ENCODE data around the gene TSPAN17. TPM values are rescaled to one million over a fixed set of nuclear protein-coding genes. Genes with fewer than 3 reads are reported as not detected.

Gene TSPAN17
- total RNA-seq, 1 experiment from 2014 or later: 4.8 TPM

DNA sequence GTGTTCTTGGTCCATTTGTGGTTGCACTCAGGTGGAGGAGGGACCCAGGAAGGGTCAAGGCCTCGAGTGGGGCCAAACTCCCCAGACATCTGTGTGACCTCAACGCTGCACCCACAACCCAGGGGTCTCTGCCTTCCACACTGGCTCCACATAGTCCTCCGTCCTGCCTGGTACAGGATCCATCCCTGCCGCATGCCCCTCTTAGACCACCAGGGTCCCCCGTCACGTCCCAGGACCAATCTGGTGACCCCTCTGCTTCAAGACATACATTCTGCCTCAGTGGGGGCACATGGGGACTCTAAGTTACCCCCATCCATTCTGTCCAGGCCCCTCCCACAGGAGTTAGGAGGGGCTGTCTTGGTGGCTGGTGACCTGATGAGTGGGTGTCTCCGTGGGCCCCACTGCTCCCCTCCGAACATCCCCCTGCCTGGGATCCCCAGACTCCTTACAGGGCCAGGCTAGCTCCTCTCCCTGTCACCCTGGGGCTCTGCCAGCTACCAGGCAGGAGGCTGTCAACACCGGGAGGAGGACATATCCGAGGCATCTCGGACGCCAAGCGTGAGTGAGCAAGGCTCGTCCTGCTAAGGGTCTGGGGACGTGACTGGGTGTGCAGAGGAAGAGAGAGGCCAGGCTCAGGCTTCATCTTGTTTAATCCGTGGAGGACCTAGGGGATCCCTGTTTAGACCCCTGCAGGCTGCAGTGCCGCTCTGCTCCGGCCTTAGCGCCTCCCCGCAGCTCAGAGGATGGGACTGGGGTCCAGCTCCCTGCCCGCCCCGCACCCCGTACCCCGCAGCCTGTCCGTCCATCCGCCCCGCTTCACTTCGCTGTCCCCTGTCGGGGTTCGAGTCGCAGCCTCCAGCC lies 32.3 kb downstream of the TSPAN17 start:
- no peak for DNase-seq
- H3K4me1 ChIP-seq (ENCODE audit: low read length): peaks cover 12% of the 10 kb centered on the region
- no peak overlapping the region for H3K4me3 ChIP-seq (ENCODE audit: low read length)
- H3K27me3 ChIP-seq (ENCODE audit: low read length): no peaks in the 10 kb centered on the region
- no peak overlapping the region for H3K4me2 ChIP-seq (ENCODE audit: low read depth, low read length, poor library complexity, severe bottlenecking)
- H2AFZ ChIP-seq (ENCODE audit: low read length): no peak overlapping the region
- no peaks in the 10 kb centered on the region for H3K36me3 ChIP-seq (ENCODE audit: insufficient read depth, low read length)
- no peaks in the 10 kb centered on the region for H4K20me1 ChIP-seq (ENCODE audit: insufficient read depth, low read depth, low read length)
- no peaks in the 10 kb centered on the region for H3K9me3 ChIP-seq (ENCODE audit: low read length)
- H3K9ac ChIP-seq (ENCODE audit: low read length): no peak overlapping the region
- H3K9me2 ChIP-seq (replicated peaks; ENCODE audit: insufficient read depth, low read length): no peaks in the 10 kb centered on the region
- no peak overlapping the region for H3K27ac ChIP-seq (ENCODE audit: low read length)
- no peaks in the 10 kb centered on the region for H3K79me2 ChIP-seq (ENCODE audit: low read length)

DNA sequence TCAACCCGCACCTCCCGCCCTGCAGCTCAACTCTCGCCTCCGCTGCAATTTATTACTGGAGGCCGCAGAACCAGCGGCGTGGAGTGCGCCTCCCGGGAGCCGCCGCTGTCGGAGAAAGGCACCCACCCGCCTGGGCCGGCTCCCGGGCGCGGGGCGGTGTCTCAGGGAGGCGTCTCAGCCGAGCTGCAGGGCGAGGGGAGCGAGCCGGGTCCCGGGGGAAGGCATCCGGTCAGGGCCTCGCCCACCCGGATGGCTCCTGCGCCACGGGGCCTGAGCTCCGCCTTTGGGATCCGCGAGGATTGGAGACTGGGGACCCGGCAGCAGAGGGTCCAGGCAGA lies 32.9 kb downstream of the TSPAN17 start:
- Histone ChIP-seq H3K79me2 (ENCODE audit: low read length) (no peaks in the 10 kb centered on the region), H3K27ac (ENCODE audit: low read length) (no peak overlapping the region), H4K20me1 (ENCODE audit: insufficient read depth, low read depth, low read length) (no peaks in the 10 kb centered on the region), H3K4me3 (ENCODE audit: low read length) (no peak overlapping the region), H3K27me3 (ENCODE audit: low read length) (no peaks in the 10 kb centered on the region), H2AFZ (ENCODE audit: low read length) (no peak overlapping the region), H3K9me2 (replicated peaks; ENCODE audit: insufficient read depth, low read length) (no peaks in the 10 kb centered on the region), H3K9me3 (ENCODE audit: low read length) (no peaks in the 10 kb centered on the region), H3K4me1 (ENCODE audit: low read length) (peaks cover 12% of the 10 kb centered on the region), H3K9ac (ENCODE audit: low read length) (no peak overlapping the region), H3K4me2 (ENCODE audit: low read depth, low read length, poor library complexity, severe bottlenecking) (no peak overlapping the region), H3K36me3 (ENCODE audit: insufficient read depth, low read length) (no peaks in the 10 kb centered on the region)
- DNase-seq: no peak

GRCh38 chr5:176682016-176682531 lies 34.8 kb downstream of the TSPAN17 start:
- H3K36me3 ChIP-seq (ENCODE audit: insufficient read depth, low read length): no peaks in the 10 kb centered on the region
- H2AFZ ChIP-seq (ENCODE audit: low read length): no peak overlapping the region
- H3K4me3 ChIP-seq (ENCODE audit: low read length): no peak overlapping the region
- H3K27me3 ChIP-seq (ENCODE audit: low read length): no peaks in the 10 kb centered on the region
- no peaks in the 10 kb centered on the region for H3K79me2 ChIP-seq (ENCODE audit: low read length)
- no peak overlapping the region for H3K27ac ChIP-seq (ENCODE audit: low read length)
- H3K9ac ChIP-seq (ENCODE audit: low read length): no peak overlapping the region
- H3K9me3 ChIP-seq (ENCODE audit: low read length): no peaks in the 10 kb centered on the region
- DNase-seq: no peak
- H3K4me1 ChIP-seq (ENCODE audit: low read length): peaks cover 1% of the 10 kb centered on the region
- H4K20me1 ChIP-seq (ENCODE audit: insufficient read depth, low read depth, low read length): no peaks in the 10 kb centered on the region
- H3K4me2 ChIP-seq (ENCODE audit: low read depth, low read length, poor library complexity, severe bottlenecking): no peak overlapping the region
- H3K9me2 ChIP-seq (replicated peaks; ENCODE audit: insufficient read depth, low read length): no peaks in the 10 kb centered on the region

DNA sequence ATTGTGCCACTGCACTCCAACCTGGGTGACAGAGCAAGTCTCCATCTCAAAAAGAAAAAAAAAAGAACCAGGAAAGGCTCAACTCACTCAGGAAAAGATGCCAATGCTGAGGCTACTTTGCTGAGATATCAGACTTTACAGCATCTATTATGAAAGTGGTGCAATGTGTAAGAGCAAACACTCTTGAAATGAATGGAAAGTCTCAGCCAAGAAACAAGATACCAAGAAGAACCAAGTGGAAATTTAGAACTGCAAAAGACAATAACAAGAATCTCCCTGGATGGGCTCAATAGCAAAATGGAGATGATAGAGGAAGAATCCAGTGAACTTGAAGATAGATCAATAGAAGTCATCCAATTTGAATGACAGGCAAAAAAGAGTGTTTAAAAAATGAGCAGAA lies 37.7 kb downstream of the TSPAN17 start:
- no peaks in the 10 kb centered on the region for H3K27me3 ChIP-seq (ENCODE audit: low read length)
- no peak overlapping the region for H3K27ac ChIP-seq (ENCODE audit: low read length)
- no peaks in the 10 kb centered on the region for H3K4me1 ChIP-seq (ENCODE audit: low read length)
- no peaks in the 10 kb centered on the region for H3K9me3 ChIP-seq (ENCODE audit: low read length)
- no peak overlapping the region for H3K4me2 ChIP-seq (ENCODE audit: low read depth, low read length, poor library complexity, severe bottlenecking)
- H3K36me3 ChIP-seq (ENCODE audit: insufficient read depth, low read length): no peaks in the 10 kb centered on the region
- no peak for DNase-seq
- no peaks in the 10 kb centered on the region for H4K20me1 ChIP-seq (ENCODE audit: insufficient read depth, low read depth, low read length)
- H3K9ac ChIP-seq (ENCODE audit: low read length): no peak overlapping the region
- no peak overlapping the region for H3K4me3 ChIP-seq (ENCODE audit: low read length)
- no peak overlapping the region for H2AFZ ChIP-seq (ENCODE audit: low read length)
- H3K9me2 ChIP-seq (replicated peaks; ENCODE audit: insufficient read depth, low read length): no peaks in the 10 kb centered on the region
- no peaks in the 10 kb centered on the region for H3K79me2 ChIP-seq (ENCODE audit: low read length)

DNA sequence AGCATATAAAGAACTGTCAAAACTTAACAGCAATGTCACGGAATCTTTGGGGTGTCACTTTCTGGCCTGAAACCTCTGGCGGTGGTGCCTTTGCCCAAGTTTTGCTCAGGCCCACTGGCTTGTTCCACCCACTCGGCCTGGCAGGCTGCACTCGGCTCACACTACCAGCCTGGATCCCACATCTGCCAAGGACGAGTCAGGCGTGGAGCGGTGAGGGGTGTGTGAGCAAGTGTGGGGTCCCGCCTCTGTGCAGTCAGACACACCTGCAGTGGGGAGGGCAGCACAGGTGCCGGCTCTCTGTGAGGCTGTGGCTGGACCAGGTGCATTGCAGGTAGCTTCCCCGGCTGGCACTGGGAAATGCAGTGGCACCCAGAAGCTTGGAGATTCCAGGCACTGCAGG lies 40.0 kb downstream of the TSPAN17 start:
- H3K9me3 ChIP-seq (ENCODE audit: low read length): no peaks in the 10 kb centered on the region

DNA sequence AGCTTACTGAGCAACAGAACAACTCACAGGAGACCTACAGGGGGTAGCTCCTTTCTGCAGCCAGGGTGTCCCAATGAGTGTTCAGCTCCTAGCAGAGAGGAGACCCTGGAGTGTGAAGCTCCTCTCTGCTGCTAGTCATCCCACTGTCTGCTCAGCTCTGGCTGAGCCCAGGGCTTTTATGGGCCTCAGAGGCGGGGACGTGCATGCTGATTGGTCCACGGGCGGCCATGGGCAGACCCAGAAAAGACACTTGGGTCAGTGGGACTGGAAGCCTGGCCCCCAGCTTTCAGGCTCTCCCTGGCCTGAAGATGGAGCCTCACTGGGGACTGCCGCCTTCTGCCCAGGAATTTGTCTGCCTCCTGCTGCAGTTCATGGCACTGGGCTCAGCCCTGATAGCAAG lies 40.6 kb downstream of the TSPAN17 start:
- Histone ChIP-seq H4K20me1 (ENCODE audit: insufficient read depth, low read depth, low read length) (no peaks in the 10 kb centered on the region), H2AFZ (ENCODE audit: low read length) (no peak overlapping the region), H3K9me2 (replicated peaks; ENCODE audit: insufficient read depth, low read length) (no peaks in the 10 kb centered on the region), H3K27ac (ENCODE audit: low read length) (no peak overlapping the region), H3K4me1 (ENCODE audit: low read length) (no peaks in the 10 kb centered on the region), H3K36me3 (ENCODE audit: insufficient read depth, low read length) (no peaks in the 10 kb centered on the region), H3K27me3 (ENCODE audit: low read length) (no peaks in the 10 kb centered on the region), H3K9ac (ENCODE audit: low read length) (no peak overlapping the region), H3K4me2 (ENCODE audit: low read depth, low read length, poor library complexity, severe bottlenecking) (no peak overlapping the region), H3K9me3 (ENCODE audit: low read length) (no peaks in the 10 kb centered on the region), H3K4me3 (ENCODE audit: low read length) (no peak overlapping the region), H3K79me2 (ENCODE audit: low read length) (no peaks in the 10 kb centered on the region)
- DNase-seq: no peak

More for the DNA sequence above, 40.0 kb downstream of the TSPAN17 start:
- Histone ChIP-seq H3K9ac (ENCODE audit: low read length) (no peak overlapping the region), H3K27me3 (ENCODE audit: low read length) (no peaks in the 10 kb centered on the region), H3K79me2 (ENCODE audit: low read length) (no peaks in the 10 kb centered on the region), H3K4me3 (ENCODE audit: low read length) (no peak overlapping the region), H2AFZ (ENCODE audit: low read length) (no peak overlapping the region), H4K20me1 (ENCODE audit: insufficient read depth, low read depth, low read length) (no peaks in the 10 kb centered on the region), H3K4me1 (ENCODE audit: low read length) (no peaks in the 10 kb centered on the region), H3K4me2 (ENCODE audit: low read depth, low read length, poor library complexity, severe bottlenecking) (no peak overlapping the region), H3K27ac (ENCODE audit: low read length) (no peak overlapping the region), H3K36me3 (ENCODE audit: insufficient read depth, low read length) (no peaks in the 10 kb centered on the region), H3K9me2 (replicated peaks; ENCODE audit: insufficient read depth, low read length) (no peaks in the 10 kb centered on the region)
- DNase-seq: no peak

DNA sequence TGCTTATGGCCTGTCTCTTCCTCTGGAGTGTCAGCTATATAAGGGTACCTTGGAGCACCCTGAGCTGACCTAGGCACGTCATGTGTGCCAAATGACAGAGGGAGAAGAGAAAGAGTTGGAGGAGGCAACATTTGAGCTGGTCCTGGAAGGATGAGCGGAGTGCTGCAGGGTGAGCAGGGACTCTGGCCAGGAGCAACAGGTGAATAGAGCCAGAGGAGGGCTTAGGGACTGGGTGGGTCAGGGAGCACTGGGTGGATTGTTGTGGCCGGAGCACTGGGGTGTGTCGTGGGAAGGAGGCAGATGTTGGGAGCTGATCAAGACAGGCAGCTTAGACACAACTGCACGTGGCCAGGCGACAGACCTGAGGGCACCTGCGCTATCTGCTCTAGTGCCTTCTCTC lies 43.6 kb downstream of the TSPAN17 start:
- H3K9me3 ChIP-seq (ENCODE audit: low read length): no peaks in the 10 kb centered on the region
- no peak for DNase-seq
- no peaks in the 10 kb centered on the region for H4K20me1 ChIP-seq (ENCODE audit: insufficient read depth, low read depth, low read length)
- no peaks in the 10 kb centered on the region for H3K9me2 ChIP-seq (replicated peaks; ENCODE audit: insufficient read depth, low read length)
- no peak overlapping the region for H3K27ac ChIP-seq (ENCODE audit: low read length)
- H3K4me3 ChIP-seq (ENCODE audit: low read length): no peak overlapping the region
- H3K27me3 ChIP-seq (ENCODE audit: low read length): no peaks in the 10 kb centered on the region
- H3K79me2 ChIP-seq (ENCODE audit: low read length): no peaks in the 10 kb centered on the region
- no peak overlapping the region for H3K4me2 ChIP-seq (ENCODE audit: low read depth, low read length, poor library complexity, severe bottlenecking)
- H3K4me1 ChIP-seq (ENCODE audit: low read length): no peaks in the 10 kb centered on the region
- H3K36me3 ChIP-seq (ENCODE audit: insufficient read depth, low read length): no peaks in the 10 kb centered on the region
- no peak overlapping the region for H3K9ac ChIP-seq (ENCODE audit: low read length)
- H2AFZ ChIP-seq (ENCODE audit: low read length): no peak overlapping the region

DNA sequence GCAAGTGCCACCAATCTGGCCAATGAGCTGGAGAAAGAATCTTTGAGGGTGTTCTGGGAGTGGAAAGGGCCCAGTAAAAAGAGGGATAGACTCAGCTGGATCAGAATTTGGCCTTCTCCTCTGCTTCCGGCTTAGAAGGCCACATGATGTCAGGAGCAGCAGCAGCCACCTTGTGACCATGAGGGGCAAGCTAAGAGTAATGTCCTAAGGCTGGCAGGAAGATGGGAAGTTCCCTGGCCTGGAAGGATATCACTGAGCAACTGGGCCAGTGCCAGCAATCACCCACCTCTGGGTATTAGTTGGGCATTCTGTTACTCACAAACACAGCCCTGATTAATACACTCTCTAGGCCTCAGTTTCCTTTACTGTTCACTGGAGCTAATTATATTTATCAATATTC lies 44.2 kb downstream of the TSPAN17 start:
- no peak for DNase-seq
- H3K9me3 ChIP-seq (ENCODE audit: low read length): no peaks in the 10 kb centered on the region
- H3K4me3 ChIP-seq (ENCODE audit: low read length): no peak overlapping the region
- no peaks in the 10 kb centered on the region for H3K4me1 ChIP-seq (ENCODE audit: low read length)
- H3K27ac ChIP-seq (ENCODE audit: low read length): no peak overlapping the region
- no peaks in the 10 kb centered on the region for H3K9me2 ChIP-seq (replicated peaks; ENCODE audit: insufficient read depth, low read length)
- no peak overlapping the region for H2AFZ ChIP-seq (ENCODE audit: low read length)
- H4K20me1 ChIP-seq (ENCODE audit: insufficient read depth, low read depth, low read length): no peaks in the 10 kb centered on the region
- H3K36me3 ChIP-seq (ENCODE audit: insufficient read depth, low read length): no peaks in the 10 kb centered on the region
- H3K27me3 ChIP-seq (ENCODE audit: low read length): no peaks in the 10 kb centered on the region
- no peaks in the 10 kb centered on the region for H3K79me2 ChIP-seq (ENCODE audit: low read length)
- H3K9ac ChIP-seq (ENCODE audit: low read length): no peak overlapping the region
- no peak overlapping the region for H3K4me2 ChIP-seq (ENCODE audit: low read depth, low read length, poor library complexity, severe bottlenecking)
